GM08714 (cell line): ENCODE results near the gene SBNO2.
A peak's percentile ranks its signal among the peaks of the same experiment; 100 is the strongest.

Source experiments
- H3K4me3 ChIP-seq: fragments of 200-500 bp; sonication (Bioruptor generic); 2 replicates; pipeline ENCODE4 v1.5.1; 2014; ENCODE audit warnings: mild to moderate bottlenecking, low read length, inconsistent platforms
- ZNF274 ChIP-seq: IDR thresholded peaks from 2 replicates; pipeline ENCODE4 v1.6.1; 2012; ENCODE audit warnings: mild to moderate bottlenecking, low read depth, low read length

The SBNO2 gene

GRCh38 chr19:1080360-1081161, 93.5 kb downstream of the SBNO2 start:
- no peak for TF ChIP-seq ZNF274
- H3K4me3 ChIP-seq, result no peak overlapping the region

GRCh38 chr19:1079566-1080111, 94.4 kb downstream of the SBNO2 start:
- H3K4me3 ChIP-seq, result no peak overlapping the region
- TF ChIP-seq ZNF274, result no peak

- H3K4me3 ChIP-seq, result no peak overlapping the region; the same call in 1 of the 2 replicates
- TF ChIP-seq ZNF274, result no peak
Observed at GRCh38 chr19:1076951-1077350, 97.1 kb downstream of the SBNO2 start.

GRCh38 chr19:1076046-1076386, 98.1 kb downstream of the SBNO2 start:
- TF ChIP-seq ZNF274, result no peak
- no peak overlapping the region for H3K4me3 ChIP-seq

GRCh38 chr19:1074544-1075283, 99.4 kb downstream of the SBNO2 start:
- no peak for TF ChIP-seq ZNF274
- H3K4me3 ChIP-seq, result no peak overlapping the region; the same call in 1 of the 2 replicates

GRCh38 chr19:1073956-1074517, 100.0 kb downstream of the SBNO2 start:
- no peak overlapping the region; the same call in 1 of the 2 replicates for H3K4me3 ChIP-seq

GRCh38 chr19:1073063-1073955, 100.8 kb downstream of the SBNO2 start:
- TF ChIP-seq ZNF274, result no peak
- H3K4me3 ChIP-seq, result no peak overlapping the region

More at GRCh38 chr19:1073956-1074517, 100.0 kb downstream of the SBNO2 start:
- no peak for TF ChIP-seq ZNF274

- no peak for TF ChIP-seq ZNF274
- H3K4me3 ChIP-seq, result no peak overlapping the region
Observed at GRCh38 chr19:1072371-1073015, 101.6 kb downstream of the SBNO2 start.

GRCh38 chr19:1070931-1071791, 102.9 kb downstream of the SBNO2 start:
- TF ChIP-seq ZNF274, result no peak
- H3K4me3 ChIP-seq, result no peak overlapping the region

GRCh38 chr19:1070576-1070930, 103.5 kb downstream of the SBNO2 start:
- TF ChIP-seq ZNF274, result no peak
- H3K4me3 ChIP-seq, result no peak overlapping the region

GRCh38 chr19:1069009-1069779, 104.9 kb downstream of the SBNO2 start:
- TF ChIP-seq ZNF274, result no peak
- peak overlapping the region; percentile 90; the same call in 1 of the 2 replicates for H3K4me3 ChIP-seq
